Muscle of arm (tissue), 12 donors: ENCODE results near the gene CACNB3. TPM values are rescaled to one million over a fixed set of nuclear protein-coding genes. Genes with fewer than 3 reads are reported as not detected.
A peak's percentile ranks its signal among the peaks of the same experiment; 100 is the strongest.
"Not testable (repeated sequence)": the region's sequence is repeated elsewhere in the genome, so short reads cannot be mapped to it uniquely, and the experiment has no call there.

Experiments used
- DNase-seq: peaks from one replicate; pipeline ENCODE4 v3.0.0-alpha.2; 2013
- polyA plus RNA-seq, 12 donors: library from polyadenylated mRNA; unstranded; fragments of 120-200 nt; gene quantifications; one replicate each; pipeline ENCODE4 v1.2.1, GENCODE V29; 2013; ENCODE audit not compliant: insufficient read length in 12 of 12

CACNB3 gene
- polyA plus RNA-seq, 12 donors = 13.9 to 46.7 (median 16.8) TPM; not detected in 1

GRCh38 chr12:48816143-48816854 is 2.0 kb upstream of the CACNB3 start:
- no peak for DNase-seq

- DNase-seq = no peak
Observed at GRCh38 chr12:48818831-48819590, 715 bp downstream of the CACNB3 start.

- no peak for DNase-seq
Observed at GRCh38 chr12:48819986-48820725, 1.9 kb downstream of the CACNB3 start.

- no peak for DNase-seq
Observed at GRCh38 chr12:48822139-48822538, 3.8 kb downstream of the CACNB3 start.

- no peak for DNase-seq
Observed at GRCh38 chr12:48822711-48823110, 4.4 kb downstream of the CACNB3 start.

GRCh38 chr12:48823281-48823680 is 5.0 kb downstream of the CACNB3 start:
- DNase-seq = no peak

- DNase-seq = no peak
Observed at GRCh38 chr12:48824112-48824511, 5.8 kb downstream of the CACNB3 start.

GRCh38 chr12:48824905-48825304 is 6.6 kb downstream of the CACNB3 start:
- no peak for DNase-seq

GRCh38 chr12:48826209-48826855 is 8.0 kb downstream of the CACNB3 start:
- no peak for DNase-seq

- DNase-seq = no peak
Observed at GRCh38 chr12:48827026-48827425, 8.7 kb downstream of the CACNB3 start.

- DNase-seq = no peak
Observed at GRCh38 chr12:48827513-48828096, 9.3 kb downstream of the CACNB3 start.

GRCh38 chr12:48828293-48828692 is 10.0 kb downstream of the CACNB3 start:
- DNase-seq = no peak

- no peak for DNase-seq
Observed at GRCh38 chr12:48828841-48829575, 10.7 kb downstream of the CACNB3 start.

GRCh38 chr12:48831257-48831656 is 13.0 kb downstream of the CACNB3 start:
- no peak for DNase-seq

- no peak for DNase-seq
Observed at GRCh38 chr12:48832321-48833060, 14.2 kb downstream of the CACNB3 start.

- DNase-seq = no peak
Observed at GRCh38 chr12:48838048-48838447, 19.8 kb downstream of the CACNB3 start.

GRCh38 chr12:48842021-48842420 is 23.7 kb downstream of the CACNB3 start:
- DNase-seq = not testable (repeated sequence)

GRCh38 chr12:48851883-48852733 is 33.8 kb downstream of the CACNB3 start, which contains the start of gene DDX23:
Gene DDX23, minus strand, starts transcription at chr12:48852163. Its CDS starts 6,381 bp downstream, at chr12:48845782.
- peak; percentile 97 for DNase-seq
